Measurements from ENCODE around the gene MYCN. TPM values are rescaled to one million over a fixed set of nuclear protein-coding genes. Genes with fewer than 3 reads are reported as not detected.

Gene MYCN
- polyA plus RNA-seq, 3 donors: not detected

- H3K27ac Mint-ChIP-seq: no peak overlapping the region
- H3K36me3 Mint-ChIP-seq: no peaks in the 10 kb centered on the region
- no peaks in the 10 kb centered on the region for H3K27me3 ChIP-seq (ENCODE audit: control insufficient read depth in 2 of 2, insufficient read depth in 2 of 2, low read length in 2 of 2)
- H3K4me1 ChIP-seq (ENCODE audit: control insufficient read depth in 1 of 2, insufficient read depth in 2 of 2, low read length in 2 of 2): no peaks in the 10 kb centered on the region
- no peak overlapping the region for H2AFZ ChIP-seq (ENCODE audit: insufficient read depth, low read depth, low read length, poor library complexity, severe bottlenecking)
- no peak overlapping the region for H3K4me3 Mint-ChIP-seq
- peaks cover 0 to 5% (median 0%) of the 10 kb centered on the region in 3 donors for H3K27me3 Mint-ChIP-seq (ENCODE audit: low read depth in 3 of 3)
- no peaks in the 10 kb centered on the region for H3K4me1 Mint-ChIP-seq
- H3K27ac ChIP-seq (ENCODE audit: low read depth in 1 of 2, low read length in 2 of 2): no peak overlapping the region
- no peak overlapping the region for H3K4me2 ChIP-seq (replicated peaks; ENCODE audit: extremely low read depth, low read length, poor library complexity, severe bottlenecking)
- H3K79me2 ChIP-seq (ENCODE audit: insufficient read depth, low read length): no peaks in the 10 kb centered on the region
- H3K9ac ChIP-seq (ENCODE audit: insufficient read depth, low read length, poor library complexity, severe bottlenecking): no peak overlapping the region
- H3K9me3 ChIP-seq (replicated peaks in 1 of 2; ENCODE audit: control insufficient read depth in 1 of 2, insufficient read depth in 1 of 2, low read length in 2 of 2): no peaks in the 10 kb centered on the region
- DNase-seq: no peak
- no peak overlapping the region for H3K4me3 ChIP-seq (replicated peaks in 1 of 3; ENCODE audit: low read depth in 2 of 3, low read length in 3 of 3)
- WGBS (ENCODE audit: insufficient coverage): 100% methylated on average over 1 of the region's 6 CpGs
- H4K20me1 ChIP-seq (ENCODE audit: insufficient read depth, low read length): no peaks in the 10 kb centered on the region
- no peaks in the 10 kb centered on the region for H3K36me3 ChIP-seq (replicated peaks in 1 of 2; ENCODE audit: control insufficient read depth in 1 of 2, insufficient read depth in 2 of 2, low read length in 2 of 2)
- intact Hi-C loops (cut with micrococcal nuclease): no loop called here
- no peaks in the 10 kb centered on the region for H3K9me3 Mint-ChIP-seq
- TF ChIP-seq CTCF (IDR thresholded peaks at IDR 0.05): no peak
These were observed 13.7 kb downstream of the MYCN start for GRCh38 chr2:15953891-15954680.

- H3K4me1 Mint-ChIP-seq: no peaks in the 10 kb centered on the region
- 97% methylated on average over 5 of the region's 8 CpGs for WGBS (ENCODE audit: insufficient coverage)
- peaks cover 0 to under 1% (median 0%) of the 10 kb centered on the region in 7 donors for H3K9me3 Mint-ChIP-seq
- Histone ChIP-seq H3K36me3 (replicated peaks in 1 of 2; ENCODE audit: control insufficient read depth in 1 of 2, insufficient read depth in 2 of 2, low read length in 2 of 2) (no peaks in the 10 kb centered on the region), H3K4me1 (ENCODE audit: control insufficient read depth in 1 of 2, insufficient read depth in 2 of 2, low read length in 2 of 2) (no peaks in the 10 kb centered on the region), H2AFZ (ENCODE audit: insufficient read depth, low read depth, low read length, poor library complexity, severe bottlenecking) (no peak overlapping the region), H3K79me2 (ENCODE audit: insufficient read depth, low read length) (no peaks in the 10 kb centered on the region), H3K4me2 (replicated peaks; ENCODE audit: extremely low read depth, low read length, poor library complexity, severe bottlenecking) (no peak overlapping the region), H4K20me1 (ENCODE audit: insufficient read depth, low read length) (no peaks in the 10 kb centered on the region), H3K27ac (ENCODE audit: low read depth in 1 of 2, low read length in 2 of 2) (no peak overlapping the region), H3K9me3 (replicated peaks in 1 of 2; ENCODE audit: control insufficient read depth in 1 of 2, insufficient read depth in 1 of 2, low read length in 2 of 2) (no peaks in the 10 kb centered on the region), H3K4me3 (replicated peaks in 1 of 3; ENCODE audit: low read depth in 2 of 3, low read length in 3 of 3) (no peak overlapping the region), H3K9ac (ENCODE audit: insufficient read depth, low read length, poor library complexity, severe bottlenecking) (no peak overlapping the region), H3K27me3 (ENCODE audit: control insufficient read depth in 2 of 2, insufficient read depth in 2 of 2, low read length in 2 of 2) (no peaks in the 10 kb centered on the region)
- intact Hi-C loops (cut with micrococcal nuclease): no loop called here
- DNase-seq: no peak
- no peaks in the 10 kb centered on the region for H3K36me3 Mint-ChIP-seq
- no peak for TF ChIP-seq CTCF (IDR thresholded peaks at IDR 0.05)
- H3K27ac Mint-ChIP-seq: no peak overlapping the region
- no peak overlapping the region for H3K4me3 Mint-ChIP-seq
- peaks cover 0 to 4% (median 0%) of the 10 kb centered on the region in 3 donors for H3K27me3 Mint-ChIP-seq (ENCODE audit: low read depth in 3 of 3)
These were observed 14.4 kb downstream of the MYCN start for GRCh38 chr2:15954761-15955160.

All from CD14-positive monocyte (primary cell).